Astrocyte of the spinal cord (primary cell): Measurements from ENCODE around the gene TMEM179.

Experiments used
- DNase-seq: peaks from one replicate; pipeline ENCODE4 v3.0.0; 2011; ENCODE audit warnings: low read depth, low spot score
- H3K4me3 ChIP-seq: 2 replicates; pipeline ENCODE4 v1.5.1; 2011; ENCODE audit warnings: low read depth, mild to moderate bottlenecking, low read length, moderate library complexity
- in situ Hi-C: cut with HindIII; loops from 2 replicates; pipeline ENCODE4 v1.10.0; 2017; ENCODE audit warnings: low sequenced_read_pairs
- TF ChIP-seq, protein P1 (sequence below): IDR thresholded peaks from 2 replicates; pipeline ENCODE4 v1.5.1; 2012; ENCODE audit warnings: low read depth, mild to moderate bottlenecking, low read length, inconsistent platforms

The TMEM179 gene

GRCh38 chr14:104600141-104600643 lies 4.4 kb downstream of the TMEM179 start:
- DNase-seq: no peak
- TF ChIP-seq, protein P1, sequence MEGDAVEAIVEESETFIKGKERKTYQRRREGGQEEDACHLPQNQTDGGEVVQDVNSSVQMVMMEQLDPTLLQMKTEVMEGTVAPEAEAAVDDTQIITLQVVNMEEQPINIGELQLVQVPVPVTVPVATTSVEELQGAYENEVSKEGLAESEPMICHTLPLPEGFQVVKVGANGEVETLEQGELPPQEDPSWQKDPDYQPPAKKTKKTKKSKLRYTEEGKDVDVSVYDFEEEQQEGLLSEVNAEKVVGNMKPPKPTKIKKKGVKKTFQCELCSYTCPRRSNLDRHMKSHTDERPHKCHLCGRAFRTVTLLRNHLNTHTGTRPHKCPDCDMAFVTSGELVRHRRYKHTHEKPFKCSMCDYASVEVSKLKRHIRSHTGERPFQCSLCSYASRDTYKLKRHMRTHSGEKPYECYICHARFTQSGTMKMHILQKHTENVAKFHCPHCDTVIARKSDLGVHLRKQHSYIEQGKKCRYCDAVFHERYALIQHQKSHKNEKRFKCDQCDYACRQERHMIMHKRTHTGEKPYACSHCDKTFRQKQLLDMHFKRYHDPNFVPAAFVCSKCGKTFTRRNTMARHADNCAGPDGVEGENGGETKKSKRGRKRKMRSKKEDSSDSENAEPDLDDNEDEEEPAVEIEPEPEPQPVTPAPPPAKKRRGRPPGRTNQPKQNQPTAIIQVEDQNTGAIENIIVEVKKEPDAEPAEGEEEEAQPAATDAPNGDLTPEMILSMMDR: no peak

DNA sequence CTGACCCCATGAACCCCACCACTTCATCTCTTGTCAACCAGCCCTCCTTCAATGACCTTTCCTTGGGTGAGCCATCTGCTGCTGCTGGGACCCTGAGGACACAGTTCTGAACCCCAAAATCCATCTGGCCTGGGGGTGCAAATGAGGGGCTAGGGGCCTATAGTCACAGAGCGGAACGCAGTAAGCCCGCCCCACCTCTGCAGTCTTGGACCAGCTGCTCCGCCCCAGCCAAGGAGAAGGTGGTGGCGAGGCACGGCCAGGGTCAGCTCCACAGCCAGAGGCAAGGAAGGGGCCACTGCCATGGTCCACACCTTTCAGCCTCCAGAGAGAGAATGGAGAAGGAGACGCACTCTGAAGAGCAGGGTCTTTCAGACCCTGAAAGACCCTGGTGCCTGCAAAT lies 5.1 kb downstream of the TMEM179 start:
- DNase-seq: no peak
- no peak overlapping the region for H3K4me3 ChIP-seq
- TF ChIP-seq, protein P1: no peak
- in situ Hi-C loops: no loop called here

More at GRCh38 chr14:104600141-104600643, 4.4 kb downstream of the TMEM179 start:
- H3K4me3 ChIP-seq: no peak overlapping the region
- in situ Hi-C loops: no loop called here

GRCh38 chr14:104598910-104599273 lies 5.7 kb downstream of the TMEM179 start:
- in situ Hi-C loops: no loop called here
- H3K4me3 ChIP-seq: no peak overlapping the region
- TF ChIP-seq, protein P1: no peak
- no peak for DNase-seq

DNA sequence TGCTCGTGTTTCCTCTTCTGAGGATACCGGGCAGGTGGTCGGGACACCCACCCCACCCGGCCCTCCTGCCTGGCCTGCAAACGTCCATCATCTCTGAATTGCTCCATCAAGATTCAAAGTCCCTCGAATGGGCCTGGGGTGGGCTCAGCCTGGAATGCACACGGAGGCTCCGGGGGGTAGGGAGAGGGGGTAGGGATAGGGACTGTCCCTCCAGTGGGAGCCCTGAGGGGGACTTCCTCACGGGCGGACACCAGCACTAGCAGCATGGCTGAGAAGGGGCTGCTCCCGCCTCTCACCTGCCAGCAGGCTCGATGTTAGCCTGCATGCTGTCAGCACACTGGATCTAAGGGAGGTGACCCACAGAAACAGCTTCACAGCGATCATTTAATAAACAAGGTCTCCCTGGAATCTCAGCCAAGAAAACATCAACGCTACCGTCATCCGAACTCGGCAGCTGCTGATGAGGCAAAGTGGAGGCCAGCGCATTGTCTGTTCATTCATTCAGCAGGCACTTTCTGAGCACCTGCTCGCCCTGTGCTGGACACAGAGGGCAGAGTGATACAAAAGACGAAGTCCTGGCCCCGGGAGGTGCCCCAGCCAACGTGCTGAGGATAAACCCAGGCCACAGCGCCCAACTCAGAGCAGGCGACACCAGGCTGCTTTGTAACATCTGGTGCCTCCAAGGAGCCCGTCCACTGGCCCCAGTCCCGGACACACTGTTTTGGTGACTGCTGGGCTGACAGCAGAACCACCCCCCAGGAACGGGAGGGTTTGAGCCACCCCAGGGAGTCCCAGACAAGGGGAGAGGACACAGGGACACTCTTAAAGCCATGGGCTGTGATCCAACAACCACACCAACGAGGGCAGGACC lies 6.3 kb downstream of the TMEM179 start:
- no peak for DNase-seq
- in situ Hi-C loops: no loop called here

GRCh38 chr14:104597576-104597975 lies 7.0 kb downstream of the TMEM179 start:
- in situ Hi-C loops: no loop called here
- no peak overlapping the region for H3K4me3 ChIP-seq
- no peak for DNase-seq
- TF ChIP-seq, protein P1: no peak

More for the DNA sequence above, 6.3 kb downstream of the TMEM179 start:
- TF ChIP-seq, protein P1: no peak
- no peak overlapping the region for H3K4me3 ChIP-seq

DNA sequence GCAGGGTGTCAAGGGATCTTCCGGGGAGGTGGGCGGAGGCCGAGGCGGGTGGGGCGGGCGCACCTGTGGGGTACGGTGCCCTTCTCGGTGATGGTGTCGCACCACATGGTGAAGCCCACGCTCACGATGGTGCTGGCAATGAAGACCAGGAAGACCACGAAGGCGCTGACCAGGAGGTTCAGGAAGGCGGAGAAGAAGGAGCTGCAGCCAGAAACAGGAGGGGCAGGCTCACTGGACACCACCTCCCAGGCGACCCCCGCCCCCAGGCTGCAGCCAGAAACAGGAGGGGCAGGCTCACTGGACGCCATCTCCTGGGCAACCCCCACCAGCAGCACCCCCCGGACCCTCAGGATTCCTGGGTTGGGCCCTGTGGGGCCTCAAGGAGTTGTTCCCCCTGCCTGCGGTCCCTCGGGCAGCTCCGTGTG lies 7.6 kb downstream of the TMEM179 start:
- no peak for DNase-seq
- no peak overlapping the region for H3K4me3 ChIP-seq
- in situ Hi-C loops: no loop called here

More for the DNA sequence above, 7.6 kb downstream of the TMEM179 start:
- TF ChIP-seq, protein P1: no peak
